ENCODE measurements around the gene FOXC2.

Gene FOXC2

DNA sequence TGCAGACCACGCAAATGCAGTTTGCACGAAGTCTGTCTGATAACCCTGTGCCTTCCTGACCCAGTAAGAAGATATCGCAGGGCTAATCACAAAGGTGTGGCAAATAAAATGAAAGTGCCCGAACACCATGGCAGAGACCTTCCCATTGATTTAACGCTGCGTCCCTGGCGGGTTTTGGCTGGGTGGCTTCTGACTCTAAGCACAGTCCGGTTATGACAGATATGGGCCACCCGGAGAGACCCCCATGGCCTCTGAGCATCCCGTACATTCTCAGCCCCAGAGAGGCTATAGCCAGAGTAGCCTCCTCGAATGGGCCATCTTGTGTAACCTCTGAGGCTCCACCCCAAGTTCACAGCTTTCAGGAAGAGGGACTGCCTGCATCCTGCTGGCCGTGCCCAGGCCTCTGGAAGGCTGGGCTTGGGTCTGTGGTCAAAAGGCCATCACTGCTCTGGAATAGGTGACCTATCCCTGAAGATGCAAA lies 5.5 kb downstream of the FOXC2 start:
- Histone ChIP-seq H3K9me3 (ENCODE audit: control insufficient read depth in 5 of 5, low read length in 5 of 5) (no peaks in the 10 kb centered on the region), H3K27me3 (ENCODE audit: control insufficient read depth in 5 of 5, insufficient read depth in 4 of 5, low read length in 5 of 5) (peaks cover 65 to 85% (median 77%) of the 10 kb centered on the region in 5 donors), H3K36me3 (ENCODE audit: control insufficient read depth in 5 of 5, insufficient read depth in 5 of 5, low read length in 5 of 5) (no peaks in the 10 kb centered on the region), H3K27ac (ENCODE audit: low read depth, low read length) (no peak overlapping the region), H3K9ac (ENCODE audit: low read length in 5 of 5) (no peak overlapping the region), H3K4me3 (ENCODE audit: low read depth in 1 of 5, low read length in 5 of 5) (no peak overlapping the region), H3K4me1 (ENCODE audit: control insufficient read depth in 5 of 5, insufficient read depth in 5 of 5, low read length in 5 of 5) (peaks cover 0 to 16% (median 10%) of the 10 kb centered on the region in 5 donors)

DNA sequence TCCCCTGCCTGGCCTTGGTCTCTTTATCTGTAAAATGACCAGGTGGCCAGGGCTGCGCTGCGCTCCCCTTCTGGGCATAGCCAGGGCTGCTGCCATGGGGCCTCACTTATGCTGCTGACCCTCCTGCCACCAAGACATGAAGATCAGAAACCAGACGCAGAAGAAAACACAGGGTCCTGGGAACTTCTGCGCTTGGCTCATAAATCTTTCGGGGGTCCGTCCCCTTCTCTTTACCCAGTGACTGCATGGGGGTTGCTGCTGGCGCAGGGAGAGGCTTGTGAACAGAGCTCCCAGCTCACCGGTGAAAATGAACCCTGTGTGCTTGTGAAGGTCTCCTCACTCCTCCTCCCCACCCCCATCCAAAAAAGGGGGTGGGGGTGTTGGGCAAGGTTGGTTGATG lies 6.0 kb downstream of the FOXC2 start:
- H3K4me3 ChIP-seq (ENCODE audit: low read depth in 1 of 5, low read length in 5 of 5): no peak overlapping the region
- H3K36me3 ChIP-seq (ENCODE audit: control insufficient read depth in 5 of 5, insufficient read depth in 5 of 5, low read length in 5 of 5): no peaks in the 10 kb centered on the region
- H3K27me3 ChIP-seq (ENCODE audit: control insufficient read depth in 5 of 5, insufficient read depth in 4 of 5, low read length in 5 of 5): peaks cover 65 to 85% (median 77%) of the 10 kb centered on the region in 5 donors
- no peak overlapping the region for H3K27ac ChIP-seq (ENCODE audit: low read depth, low read length)
- no peak overlapping the region for H3K9ac ChIP-seq (ENCODE audit: low read length in 5 of 5)
- no peaks in the 10 kb centered on the region for H3K9me3 ChIP-seq (ENCODE audit: control insufficient read depth in 5 of 5, low read length in 5 of 5)
- peaks cover 0 to 14% (median 8%) of the 10 kb centered on the region in 5 donors for H3K4me1 ChIP-seq (ENCODE audit: control insufficient read depth in 5 of 5, insufficient read depth in 5 of 5, low read length in 5 of 5)

DNA sequence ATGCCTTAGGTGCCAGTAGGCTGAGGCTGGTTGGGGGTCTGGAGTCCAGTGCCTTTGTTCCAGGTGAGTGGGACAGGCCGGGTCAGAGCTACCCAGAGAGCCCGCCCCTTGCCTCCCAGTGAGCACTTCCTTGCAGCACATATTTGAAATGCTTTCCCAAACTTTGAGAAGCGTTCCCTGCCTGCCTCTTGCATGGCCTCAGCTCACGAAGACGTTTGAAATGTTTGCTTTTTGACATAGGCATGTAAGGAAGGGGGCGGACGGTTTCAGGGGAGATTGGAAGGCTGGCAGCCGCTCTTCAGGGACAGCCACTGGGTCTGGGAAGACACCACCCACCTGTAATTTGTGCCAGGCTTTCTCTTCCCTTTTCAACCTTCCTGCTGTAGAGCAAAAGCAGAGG lies 6.6 kb downstream of the FOXC2 start:
- Histone ChIP-seq H3K36me3 (ENCODE audit: control insufficient read depth in 5 of 5, insufficient read depth in 5 of 5, low read length in 5 of 5) (no peaks in the 10 kb centered on the region), H3K27me3 (ENCODE audit: control insufficient read depth in 5 of 5, insufficient read depth in 4 of 5, low read length in 5 of 5) (peaks cover 64 to 88% (median 79%) of the 10 kb centered on the region in 5 donors), H3K9me3 (ENCODE audit: control insufficient read depth in 5 of 5, low read length in 5 of 5) (no peaks in the 10 kb centered on the region), H3K4me3 (ENCODE audit: low read depth in 1 of 5, low read length in 5 of 5) (no peak overlapping the region), H3K27ac (ENCODE audit: low read depth, low read length) (no peak overlapping the region), H3K9ac (ENCODE audit: low read length in 5 of 5) (no peak overlapping the region), H3K4me1 (ENCODE audit: control insufficient read depth in 5 of 5, insufficient read depth in 5 of 5, low read length in 5 of 5) (peaks cover 0 to 14% (median 8%) of the 10 kb centered on the region in 5 donors)

GRCh38 chr16:86573646-86574508 lies 7.2 kb downstream of the FOXC2 start:
- H3K36me3 ChIP-seq (ENCODE audit: control insufficient read depth in 5 of 5, insufficient read depth in 5 of 5, low read length in 5 of 5): no peaks in the 10 kb centered on the region
- H3K9me3 ChIP-seq (ENCODE audit: control insufficient read depth in 5 of 5, low read length in 5 of 5): no peaks in the 10 kb centered on the region
- no peak overlapping the region for H3K4me3 ChIP-seq (ENCODE audit: low read depth in 1 of 5, low read length in 5 of 5)
- no peak overlapping the region for H3K27ac ChIP-seq (ENCODE audit: low read depth, low read length)
- no peak overlapping the region for H3K9ac ChIP-seq (ENCODE audit: low read length in 5 of 5)
- peaks cover 0 to 17% (median 8%) of the 10 kb centered on the region in 5 donors for H3K4me1 ChIP-seq (ENCODE audit: control insufficient read depth in 5 of 5, insufficient read depth in 5 of 5, low read length in 5 of 5)
- H3K27me3 ChIP-seq (ENCODE audit: control insufficient read depth in 5 of 5, insufficient read depth in 4 of 5, low read length in 5 of 5): peaks cover 69 to 90% (median 82%) of the 10 kb centered on the region in 5 donors

- peaks cover 70 to 92% (median 84%) of the 10 kb centered on the region in 5 donors for H3K27me3 ChIP-seq (ENCODE audit: control insufficient read depth in 5 of 5, insufficient read depth in 4 of 5, low read length in 5 of 5)
- no peaks in the 10 kb centered on the region for H3K9me3 ChIP-seq (ENCODE audit: control insufficient read depth in 5 of 5, low read length in 5 of 5)
- peaks cover 0 to 17% (median 8%) of the 10 kb centered on the region in 5 donors for H3K4me1 ChIP-seq (ENCODE audit: control insufficient read depth in 5 of 5, insufficient read depth in 5 of 5, low read length in 5 of 5)
- no peak overlapping the region for H3K9ac ChIP-seq (ENCODE audit: low read length in 5 of 5)
- H3K4me3 ChIP-seq (ENCODE audit: low read depth in 1 of 5, low read length in 5 of 5): no peak overlapping the region
- H3K36me3 ChIP-seq (ENCODE audit: control insufficient read depth in 5 of 5, insufficient read depth in 5 of 5, low read length in 5 of 5): no peaks in the 10 kb centered on the region
- no peak overlapping the region for H3K27ac ChIP-seq (ENCODE audit: low read depth, low read length)
These were observed 8.0 kb downstream of the FOXC2 start for GRCh38 chr16:86574646-86575045.

GRCh38 chr16:86575095-86575685 lies 8.6 kb downstream of the FOXC2 start:
- Histone ChIP-seq H3K9me3 (ENCODE audit: control insufficient read depth in 5 of 5, low read length in 5 of 5) (no peaks in the 10 kb centered on the region), H3K9ac (ENCODE audit: low read length in 5 of 5) (no peak overlapping the region), H3K4me1 (ENCODE audit: control insufficient read depth in 5 of 5, insufficient read depth in 5 of 5, low read length in 5 of 5) (peaks cover 0 to 17% (median 8%) of the 10 kb centered on the region in 5 donors), H3K36me3 (ENCODE audit: control insufficient read depth in 5 of 5, insufficient read depth in 5 of 5, low read length in 5 of 5) (no peaks in the 10 kb centered on the region), H3K4me3 (ENCODE audit: low read depth in 1 of 5, low read length in 5 of 5) (peak overlapping the region in 1 of 5 donors; percentile 38), H3K27ac (ENCODE audit: low read depth, low read length) (no peak overlapping the region), H3K27me3 (ENCODE audit: control insufficient read depth in 5 of 5, insufficient read depth in 4 of 5, low read length in 5 of 5) (peaks cover 71 to 93% (median 83%) of the 10 kb centered on the region in 5 donors)

- Histone ChIP-seq H3K27ac (ENCODE audit: low read depth, low read length) (no peak overlapping the region), H3K27me3 (ENCODE audit: control insufficient read depth in 5 of 5, insufficient read depth in 4 of 5, low read length in 5 of 5) (peaks cover 65 to 93% (median 77%) of the 10 kb centered on the region in 5 donors), H3K9me3 (ENCODE audit: control insufficient read depth in 5 of 5, low read length in 5 of 5) (no peaks in the 10 kb centered on the region), H3K9ac (ENCODE audit: low read length in 5 of 5) (no peak overlapping the region), H3K4me3 (ENCODE audit: low read depth in 1 of 5, low read length in 5 of 5) (peak overlapping the region in 4 of 5 donors; percentile 22 to 39 (median 36)), H3K36me3 (ENCODE audit: control insufficient read depth in 5 of 5, insufficient read depth in 5 of 5, low read length in 5 of 5) (no peaks in the 10 kb centered on the region), H3K4me1 (ENCODE audit: control insufficient read depth in 5 of 5, insufficient read depth in 5 of 5, low read length in 5 of 5) (peaks cover 0 to 17% (median 8%) of the 10 kb centered on the region in 5 donors)
These were observed 9.3 kb downstream of the FOXC2 start for GRCh38 chr16:86575754-86576557.

- H3K9me3 ChIP-seq (ENCODE audit: control insufficient read depth in 5 of 5, low read length in 5 of 5): no peaks in the 10 kb centered on the region
- no peak overlapping the region for H3K4me3 ChIP-seq (ENCODE audit: low read depth in 1 of 5, low read length in 5 of 5)
- peaks cover 0 to 17% (median 8%) of the 10 kb centered on the region in 5 donors for H3K4me1 ChIP-seq (ENCODE audit: control insufficient read depth in 5 of 5, insufficient read depth in 5 of 5, low read length in 5 of 5)
- H3K9ac ChIP-seq (ENCODE audit: low read length in 5 of 5): no peak overlapping the region
- H3K36me3 ChIP-seq (ENCODE audit: control insufficient read depth in 5 of 5, insufficient read depth in 5 of 5, low read length in 5 of 5): no peaks in the 10 kb centered on the region
- peaks cover 58 to 88% (median 72%) of the 10 kb centered on the region in 5 donors for H3K27me3 ChIP-seq (ENCODE audit: control insufficient read depth in 5 of 5, insufficient read depth in 4 of 5, low read length in 5 of 5)
- no peak overlapping the region for H3K27ac ChIP-seq (ENCODE audit: low read depth, low read length)
These were observed 10.1 kb downstream of the FOXC2 start for GRCh38 chr16:86576591-86577313.

- H3K9ac ChIP-seq (ENCODE audit: low read length in 5 of 5): no peak overlapping the region
- H3K4me1 ChIP-seq (ENCODE audit: control insufficient read depth in 5 of 5, insufficient read depth in 5 of 5, low read length in 5 of 5): peaks cover 0 to 17% (median 8%) of the 10 kb centered on the region in 5 donors
- no peak overlapping the region for H3K27ac ChIP-seq (ENCODE audit: low read depth, low read length)
- H3K4me3 ChIP-seq (ENCODE audit: low read depth in 1 of 5, low read length in 5 of 5): no peak overlapping the region
- no peaks in the 10 kb centered on the region for H3K36me3 ChIP-seq (ENCODE audit: control insufficient read depth in 5 of 5, insufficient read depth in 5 of 5, low read length in 5 of 5)
- H3K27me3 ChIP-seq (ENCODE audit: control insufficient read depth in 5 of 5, insufficient read depth in 4 of 5, low read length in 5 of 5): peaks cover 53 to 81% (median 65%) of the 10 kb centered on the region in 5 donors
- H3K9me3 ChIP-seq (ENCODE audit: control insufficient read depth in 5 of 5, low read length in 5 of 5): no peaks in the 10 kb centered on the region
These were observed 10.8 kb downstream of the FOXC2 start for GRCh38 chr16:86577314-86577971.

Measured in subcutaneous abdominal adipose tissue (tissue), 5 donors.